HG02970 (cell line): ENCODE data around the gene NXPE3.
"Not testable (repeated sequence)": the region's sequence is repeated elsewhere in the genome, so short reads cannot be mapped to it uniquely, and the experiment has no call there.

Source experiments
- ATAC-seq: cut with Tn5 transposase; IDR thresholded peaks from one replicate; pipeline ENCODE4 v1.9.1; 2021; ENCODE audit warnings: mild to moderate bottlenecking, moderate library complexity, moderate number of reproducible peaks; ENCODE audit not compliant: unreplicated experiment, low FRiP score

The NXPE3 gene

GRCh38 chr3:101849714-101850245 is 70.8 kb downstream of the NXPE3 start:
- peak; percentile 28 for ATAC-seq

- ATAC-seq = no peak
Measured at GRCh38 chr3:101850246-101851051, 71.4 kb downstream of the NXPE3 start.

GRCh38 chr3:101851072-101851770 is 72.2 kb downstream of the NXPE3 start:
- no peak for ATAC-seq

GRCh38 chr3:101851850-101852714 is 73.1 kb downstream of the NXPE3 start:
- no peak for ATAC-seq

- ATAC-seq = no peak
Measured at GRCh38 chr3:101852983-101853840, 74.2 kb downstream of the NXPE3 start.

- ATAC-seq = no peak
Measured at GRCh38 chr3:101853982-101854381, 75.0 kb downstream of the NXPE3 start.

GRCh38 chr3:101854608-101855304 is 75.7 kb downstream of the NXPE3 start:
- no peak for ATAC-seq

- ATAC-seq = no peak
Measured at GRCh38 chr3:101857301-101857741, 78.3 kb downstream of the NXPE3 start.

- no peak for ATAC-seq
Measured at GRCh38 chr3:101858464-101859030, 79.5 kb downstream of the NXPE3 start.

- ATAC-seq = no peak
Measured at GRCh38 chr3:101859882-101860448, 81.0 kb downstream of the NXPE3 start.

GRCh38 chr3:101861212-101861788 is 82.3 kb downstream of the NXPE3 start:
- ATAC-seq = no peak

- ATAC-seq = no peak
Measured at GRCh38 chr3:101861789-101862415, 82.9 kb downstream of the NXPE3 start.

GRCh38 chr3:101862416-101863165 is 83.6 kb downstream of the NXPE3 start:
- ATAC-seq = no peak

- ATAC-seq = not testable (repeated sequence)
Measured at GRCh38 chr3:101864926-101865325, 85.9 kb downstream of the NXPE3 start.

GRCh38 chr3:101865751-101866509 is 86.9 kb downstream of the NXPE3 start:
- ATAC-seq = no peak

- no peak for ATAC-seq
Measured at GRCh38 chr3:101867511-101867910, 88.5 kb downstream of the NXPE3 start.
